Measurements from ENCODE around the gene BTBD16. TPM values are rescaled to one million over a fixed set of nuclear protein-coding genes. Genes with fewer than 3 reads are reported as not detected.

Gene BTBD16
- total and polyA plus RNA-seq, 2 donors (not counting 1 experiment from before 2014, with no cell fraction given), result not detected

DNA sequence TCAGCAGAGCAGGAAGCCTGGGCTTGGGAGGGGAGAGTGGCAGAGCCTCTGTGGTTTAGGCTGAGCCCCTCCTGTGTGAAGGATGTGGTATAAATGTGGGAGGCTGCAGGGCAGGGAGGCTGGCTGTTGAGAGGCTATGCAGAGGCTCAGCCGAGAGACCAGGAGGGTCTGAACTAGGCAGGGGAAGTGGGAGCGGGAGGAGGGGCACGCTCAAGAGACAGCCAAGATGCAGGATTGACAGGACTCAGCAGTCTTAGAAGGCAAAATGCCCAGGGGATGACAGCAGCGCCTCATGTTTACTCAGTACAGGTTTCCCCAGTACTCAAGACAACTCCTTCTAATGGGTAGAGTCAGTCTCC is 24.3 kb downstream of the BTBD16 start:
- no peak for TF ChIP-seq EZH2 (IDR thresholded peaks at IDR 0.05; ENCODE audit: borderline replicate concordance, insufficient read depth, low read depth, low read length, poor library complexity, severe bottlenecking)
- TF ChIP-seq, protein P1, sequence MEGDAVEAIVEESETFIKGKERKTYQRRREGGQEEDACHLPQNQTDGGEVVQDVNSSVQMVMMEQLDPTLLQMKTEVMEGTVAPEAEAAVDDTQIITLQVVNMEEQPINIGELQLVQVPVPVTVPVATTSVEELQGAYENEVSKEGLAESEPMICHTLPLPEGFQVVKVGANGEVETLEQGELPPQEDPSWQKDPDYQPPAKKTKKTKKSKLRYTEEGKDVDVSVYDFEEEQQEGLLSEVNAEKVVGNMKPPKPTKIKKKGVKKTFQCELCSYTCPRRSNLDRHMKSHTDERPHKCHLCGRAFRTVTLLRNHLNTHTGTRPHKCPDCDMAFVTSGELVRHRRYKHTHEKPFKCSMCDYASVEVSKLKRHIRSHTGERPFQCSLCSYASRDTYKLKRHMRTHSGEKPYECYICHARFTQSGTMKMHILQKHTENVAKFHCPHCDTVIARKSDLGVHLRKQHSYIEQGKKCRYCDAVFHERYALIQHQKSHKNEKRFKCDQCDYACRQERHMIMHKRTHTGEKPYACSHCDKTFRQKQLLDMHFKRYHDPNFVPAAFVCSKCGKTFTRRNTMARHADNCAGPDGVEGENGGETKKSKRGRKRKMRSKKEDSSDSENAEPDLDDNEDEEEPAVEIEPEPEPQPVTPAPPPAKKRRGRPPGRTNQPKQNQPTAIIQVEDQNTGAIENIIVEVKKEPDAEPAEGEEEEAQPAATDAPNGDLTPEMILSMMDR (IDR thresholded peaks at IDR 0.05), result no peak
- H3K27me3 ChIP-seq (replicated peaks in 1 of 4; ENCODE audit: control extremely low read depth in 1 of 4, control insufficient read depth in 3 of 4, insufficient read depth in 4 of 4, low read length in 3 of 4), result peaks cover 0 to 4% (median 0%) of the 10 kb centered on the region in 4 experiments
- POLR2A ChIA-PET, result no interaction called here
- H3K27me3 Mint-ChIP-seq, result peaks cover 27% of the 10 kb centered on the region
- H3K4me1 Mint-ChIP-seq, result peaks cover 3% of the 10 kb centered on the region
- H3K79me2 ChIP-seq (ENCODE audit: control insufficient read depth, insufficient read depth, low read length), result no peaks in the 10 kb centered on the region
- H3K4me3 ChIP-seq (ENCODE audit: control extremely low read depth in 1 of 5, extremely low read depth in 1 of 5, insufficient read depth in 1 of 5, low read depth in 2 of 5, low read length in 4 of 5), result no peak overlapping the region
- ATAC-seq (ENCODE audit: low read depth) (no peak), DNase-seq (no peak)
- no peaks in the 10 kb centered on the region for H3K9me3 Mint-ChIP-seq (ENCODE audit: insufficient read depth)
- H3K27ac ChIP-seq (ENCODE audit: low read length in 2 of 2), result no peak overlapping the region
- no peak overlapping the region for H3K9ac ChIP-seq (ENCODE audit: low read length)
- no peak overlapping the region for H2AFZ ChIP-seq (ENCODE audit: insufficient read depth, low read depth, low read length, poor library complexity, severe bottlenecking)
- CTCF ChIA-PET, result interaction anchor here (2.3 to 4.6 kb wide), 2 partner anchors 138 to 139 kb away, joined by 14 to 138 read pairs; no protein-coding TSS in a partner anchor
- H4K20me1 ChIP-seq (ENCODE audit: control insufficient read depth, insufficient read depth, low read length, poor library complexity, severe bottlenecking), result no peaks in the 10 kb centered on the region
- peaks cover 3 to 4% of the 10 kb centered on the region in 2 donors for H3K4me1 ChIP-seq (ENCODE audit: control insufficient read depth in 2 of 2, insufficient read depth in 2 of 2, low read length in 2 of 2)
- H3K4me2 ChIP-seq (replicated peaks; ENCODE audit: low read depth, low read length, poor library complexity, severe bottlenecking), result no peak overlapping the region
- intact Hi-C loops (cut with micrococcal nuclease), result no loop called here
- H3K27ac Mint-ChIP-seq, result no peak overlapping the region
- peaks cover 0 to 3% (median 0%) of the 10 kb centered on the region in 3 donors for H3K9me3 ChIP-seq (ENCODE audit: control extremely low read depth in 1 of 3, control insufficient read depth in 2 of 3, insufficient read depth in 1 of 3, low read length in 2 of 3)
- WGBS (ENCODE audit: insufficient coverage), result 80% methylated on average over 4 of the region's 4 CpGs
- H3K36me3 ChIP-seq (replicated peaks in 1 of 2; ENCODE audit: control extremely low read depth in 1 of 2, control insufficient read depth in 1 of 2, extremely low read depth in 1 of 2, insufficient read depth in 2 of 2, low read length in 1 of 2), result no peaks in the 10 kb centered on the region
- no peak overlapping the region for H3K4me3 Mint-ChIP-seq

DNA sequence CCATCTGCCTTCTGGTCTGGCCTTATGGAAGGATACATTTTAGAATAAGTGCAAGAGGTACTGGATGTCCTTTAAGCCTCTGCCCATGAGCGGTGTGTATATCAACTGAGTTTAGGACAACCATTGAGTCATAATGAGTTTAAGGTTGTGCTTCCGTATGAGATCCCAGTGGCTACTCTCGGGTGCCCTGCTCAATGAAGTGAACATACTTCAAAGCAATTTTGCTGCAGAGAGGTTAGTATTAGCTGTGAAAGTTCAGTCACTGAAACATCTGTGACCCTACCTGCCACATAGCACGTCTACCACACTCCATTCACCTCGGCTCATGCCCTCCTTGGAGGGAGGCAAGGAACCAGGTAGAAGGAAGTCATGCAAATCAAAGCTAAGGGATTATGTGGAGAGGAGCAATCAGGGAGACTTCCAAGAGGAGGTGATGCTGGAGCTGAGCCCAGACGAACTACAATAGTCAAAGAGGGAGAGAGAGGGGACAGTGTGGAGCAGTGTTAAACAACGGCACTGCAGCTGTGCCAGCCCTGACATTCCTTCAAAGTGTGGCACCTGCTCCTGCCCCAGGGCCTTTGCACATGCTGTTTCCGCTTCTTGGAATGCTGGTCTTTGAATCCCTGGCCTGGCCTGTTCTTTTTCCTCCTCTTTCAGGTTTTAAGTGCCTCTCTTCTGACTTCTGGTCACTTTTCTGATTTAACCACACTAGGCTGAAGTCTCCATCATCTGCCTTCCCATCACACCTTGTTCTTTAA is 25.4 kb downstream of the BTBD16 start:
- Histone ChIP-seq H3K36me3 (replicated peaks in 1 of 2; ENCODE audit: control extremely low read depth in 1 of 2, control insufficient read depth in 1 of 2, extremely low read depth in 1 of 2, insufficient read depth in 2 of 2, low read length in 1 of 2) (no peaks in the 10 kb centered on the region), H3K79me2 (ENCODE audit: control insufficient read depth, insufficient read depth, low read length) (no peaks in the 10 kb centered on the region), H3K27me3 (replicated peaks in 1 of 4; ENCODE audit: control extremely low read depth in 1 of 4, control insufficient read depth in 3 of 4, insufficient read depth in 4 of 4, low read length in 3 of 4) (peaks cover 0 to 4% (median 0%) of the 10 kb centered on the region in 4 experiments), H3K4me2 (replicated peaks; ENCODE audit: low read depth, low read length, poor library complexity, severe bottlenecking) (no peak overlapping the region), H2AFZ (ENCODE audit: insufficient read depth, low read depth, low read length, poor library complexity, severe bottlenecking) (no peak overlapping the region), H3K9ac (ENCODE audit: low read length) (no peak overlapping the region), H3K4me3 (ENCODE audit: control extremely low read depth in 1 of 5, extremely low read depth in 1 of 5, insufficient read depth in 1 of 5, low read depth in 2 of 5, low read length in 4 of 5) (no peak overlapping the region), H3K27ac (ENCODE audit: low read length in 2 of 2) (no peak overlapping the region), H4K20me1 (ENCODE audit: control insufficient read depth, insufficient read depth, low read length, poor library complexity, severe bottlenecking) (no peaks in the 10 kb centered on the region), H3K4me1 (ENCODE audit: control insufficient read depth in 2 of 2, insufficient read depth in 2 of 2, low read length in 2 of 2) (peaks cover 3 to 4% of the 10 kb centered on the region in 2 donors), H3K9me3 (ENCODE audit: control extremely low read depth in 1 of 3, control insufficient read depth in 2 of 3, insufficient read depth in 1 of 3, low read length in 2 of 3) (peaks cover 0 to 3% (median 0%) of the 10 kb centered on the region in 3 donors)
- WGBS (ENCODE audit: insufficient coverage), result 75% methylated on average over 7 of the region's 8 CpGs
- ChIA-PET POLR2A (no interaction called here), CTCF (interaction anchor here (0.5 to 4.6 kb wide), 4 partner anchors 26 to 269 kb away, joined by 3 to 138 read pairs (median 24); partner anchors contain the start of gene BTBD16)
- no peak for TF ChIP-seq EZH2 (IDR thresholded peaks at IDR 0.05; ENCODE audit: borderline replicate concordance, insufficient read depth, low read depth, low read length, poor library complexity, severe bottlenecking)
- TF ChIP-seq, protein P1 (IDR thresholded peaks at IDR 0.05), result no peak
- H3K4me3 Mint-ChIP-seq, result no peak overlapping the region
- H3K9me3 Mint-ChIP-seq (ENCODE audit: insufficient read depth), result no peaks in the 10 kb centered on the region
- DNase-seq (no peak), ATAC-seq (ENCODE audit: low read depth) (no peak)
- intact Hi-C loops (cut with micrococcal nuclease), result no loop called here
- H3K27ac Mint-ChIP-seq, result no peak overlapping the region
- H3K27me3 Mint-ChIP-seq, result peaks cover 27% of the 10 kb centered on the region
- H3K4me1 Mint-ChIP-seq, result peaks cover 3% of the 10 kb centered on the region

Measured in B cell (primary cell).